HG03095 (cell line): Measurements from ENCODE around the gene MAP1LC3C.
A peak's percentile ranks its signal among the peaks of the same experiment; 100 is the strongest.
"Not testable (repeated sequence)": the region's sequence is repeated elsewhere in the genome, so short reads cannot be mapped to it uniquely, and the experiment has no call there.

Experiments
- ATAC-seq: cut with Tn5 transposase; IDR thresholded peaks from one replicate; pipeline ENCODE4 v1.9.1; 2021; ENCODE audit warnings: moderate library complexity; ENCODE audit not compliant: unreplicated experiment

MAP1LC3C gene

DNA sequence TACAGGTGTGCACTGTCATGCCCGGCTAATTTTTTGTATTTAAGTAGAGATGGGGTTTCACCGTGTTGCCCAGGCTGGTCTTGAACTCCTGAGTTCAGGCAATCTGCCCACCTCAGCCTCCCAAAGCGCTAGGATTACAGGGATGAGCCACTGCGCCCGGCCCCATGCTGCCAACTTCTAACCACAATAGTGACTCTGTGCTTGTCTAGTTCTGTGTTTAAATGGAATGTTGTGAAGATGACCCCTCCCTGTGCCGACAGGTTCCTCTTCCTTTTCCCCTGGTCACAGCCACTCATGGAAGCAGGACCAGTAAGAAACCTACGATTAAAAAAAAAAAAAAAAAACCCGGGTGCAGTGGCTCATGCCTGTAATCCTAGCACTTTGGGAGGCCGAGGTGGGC, 4.7 kb downstream of the MAP1LC3C start:
- no peak for ATAC-seq

DNA sequence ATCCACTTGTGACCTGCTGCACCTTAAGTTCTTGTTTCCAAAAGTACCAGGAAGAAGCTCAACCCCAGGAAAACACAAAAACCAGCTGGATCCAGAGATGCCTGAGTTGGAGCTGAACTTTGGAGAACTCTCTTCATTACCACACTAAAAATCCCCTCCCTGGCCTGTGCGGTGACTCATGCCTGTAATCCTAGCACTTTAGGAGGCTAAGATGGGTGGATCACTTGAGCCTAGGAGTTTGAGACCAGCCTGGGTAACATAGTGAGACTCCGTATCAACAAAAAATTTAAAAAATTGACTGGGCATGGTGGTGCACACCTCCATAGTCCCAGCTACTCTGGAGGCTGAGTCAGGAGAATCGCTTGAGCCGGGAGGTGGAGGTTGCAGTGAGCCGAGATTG, 6.2 kb downstream of the MAP1LC3C start:
- no peak for ATAC-seq

DNA sequence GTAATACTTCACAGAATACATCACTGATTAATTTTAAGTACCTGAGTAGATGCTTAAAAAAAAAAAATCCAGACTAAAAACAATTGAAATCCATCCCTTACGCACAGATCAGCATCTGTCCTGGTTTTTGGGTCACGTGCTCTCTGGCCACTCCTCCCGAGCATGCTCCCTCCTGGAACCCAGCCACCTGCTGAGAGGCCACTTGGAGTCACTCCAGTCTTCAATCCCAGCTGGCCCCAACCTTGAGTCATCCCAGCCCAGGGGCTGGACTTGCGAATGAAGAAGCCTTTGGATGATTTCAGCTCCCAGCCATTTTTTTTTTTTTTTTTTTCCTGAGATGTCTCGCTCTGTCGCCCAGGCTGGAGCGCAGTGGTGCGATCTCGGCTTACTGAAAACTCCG, 8.9 kb downstream of the MAP1LC3C start:
- no peak for ATAC-seq

DNA sequence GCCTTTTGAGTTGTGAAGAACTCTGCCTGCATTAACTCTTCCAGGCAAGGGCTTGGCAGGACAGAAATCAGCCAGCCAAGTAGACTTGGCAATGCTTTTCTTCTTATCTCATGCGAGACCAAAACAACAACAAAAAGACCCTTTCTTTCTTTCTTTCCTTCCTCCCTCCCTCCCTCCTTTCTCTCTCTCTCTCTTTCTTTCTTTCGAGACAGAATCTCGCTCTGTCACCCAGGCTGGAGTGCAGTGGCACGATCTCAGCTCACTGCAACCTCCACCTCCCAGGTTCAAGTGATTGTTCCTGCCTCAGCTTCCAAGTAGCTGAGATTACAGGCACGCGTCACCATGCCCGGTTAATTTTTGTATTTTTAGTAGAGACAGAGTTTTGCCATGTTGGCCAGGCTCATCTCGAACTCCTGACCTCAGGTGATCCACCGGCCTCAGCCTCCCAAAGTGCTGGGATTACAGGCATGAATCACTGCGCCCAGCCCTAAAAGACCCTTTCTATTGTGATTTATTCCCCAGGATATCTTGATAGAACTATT, 10.4 kb downstream of the MAP1LC3C start:
- not testable (repeated sequence) for ATAC-seq

DNA sequence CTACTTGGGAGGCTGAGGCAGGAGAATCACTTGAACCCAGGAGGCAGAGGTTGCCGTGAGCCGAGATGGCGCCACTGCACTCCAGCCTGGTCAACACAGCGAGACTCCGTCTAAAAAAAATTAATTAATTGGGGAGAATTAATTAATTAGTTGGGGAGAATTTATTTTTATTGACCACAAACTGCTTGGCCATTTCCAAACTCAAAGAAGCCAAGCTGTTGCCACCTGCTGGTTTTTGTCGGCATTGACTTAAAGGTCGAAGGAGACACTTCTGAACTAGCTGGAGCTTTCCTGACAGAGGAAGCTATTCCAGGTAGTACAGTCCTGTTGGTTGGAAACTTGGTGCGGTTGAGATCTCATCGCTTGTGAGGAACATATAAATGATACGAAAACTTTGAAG, 13.1 kb downstream of the MAP1LC3C start:
- peak; percentile 57 for ATAC-seq

DNA sequence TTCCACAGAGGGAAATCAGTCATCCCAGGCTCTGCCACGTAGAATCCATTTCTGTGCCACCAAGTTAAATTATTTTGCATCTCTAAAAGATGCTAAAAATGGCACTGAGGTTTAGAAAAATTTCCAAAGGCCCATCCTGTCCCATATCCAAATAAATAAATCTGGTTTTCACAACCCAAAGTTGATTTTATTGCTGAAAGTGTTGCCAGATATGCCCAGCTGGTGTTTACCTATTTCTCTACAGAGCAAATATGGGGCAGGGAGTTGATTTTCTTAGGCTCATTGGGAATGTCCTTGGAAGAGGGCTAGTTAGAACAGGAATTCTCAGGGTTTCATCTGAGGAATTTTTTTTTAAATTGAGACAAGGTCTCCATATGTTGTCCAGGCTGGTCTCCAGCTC, 19.0 kb downstream of the MAP1LC3C start:
- ATAC-seq = no peak

DNA sequence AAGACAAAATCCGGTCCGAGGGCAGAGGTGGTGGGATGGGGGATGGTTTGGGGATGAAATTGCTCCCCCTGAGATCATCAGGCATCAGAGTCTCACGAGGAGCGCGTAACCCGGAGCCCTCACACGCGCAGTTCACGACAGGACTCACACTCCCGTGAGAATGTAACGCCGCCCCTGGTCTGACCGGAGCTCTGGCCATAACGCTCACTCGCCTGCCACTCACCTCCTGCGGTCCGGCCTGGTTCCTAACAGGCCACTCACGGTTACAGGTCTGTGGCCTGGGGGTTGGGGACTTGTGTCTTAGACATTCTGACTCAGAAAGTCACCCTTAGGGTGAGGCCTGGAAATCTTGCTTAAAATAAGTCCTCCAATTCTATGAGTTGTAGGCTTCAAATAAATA, 19.8 kb downstream of the MAP1LC3C start:
- no peak for ATAC-seq

DNA sequence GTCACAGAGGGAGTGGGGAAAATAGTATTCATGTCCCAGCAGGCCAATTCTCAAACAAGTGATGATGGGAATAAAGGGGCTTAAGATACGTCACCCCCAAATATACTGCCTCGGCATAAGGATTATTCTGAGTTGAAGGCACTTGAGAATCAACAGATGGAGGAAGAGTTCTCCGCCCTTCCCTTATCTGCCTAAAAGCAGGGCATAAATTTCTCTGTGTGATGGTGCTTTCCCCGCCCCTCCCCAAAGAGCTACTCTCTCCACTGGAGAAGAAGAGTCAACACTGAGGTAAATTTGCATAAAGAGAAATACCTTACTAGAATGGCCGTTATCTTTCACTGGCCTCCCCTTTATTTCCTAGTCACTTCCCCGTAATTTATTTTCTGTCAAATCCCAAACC, 22.7 kb downstream of the MAP1LC3C start:
- ATAC-seq = no peak

DNA sequence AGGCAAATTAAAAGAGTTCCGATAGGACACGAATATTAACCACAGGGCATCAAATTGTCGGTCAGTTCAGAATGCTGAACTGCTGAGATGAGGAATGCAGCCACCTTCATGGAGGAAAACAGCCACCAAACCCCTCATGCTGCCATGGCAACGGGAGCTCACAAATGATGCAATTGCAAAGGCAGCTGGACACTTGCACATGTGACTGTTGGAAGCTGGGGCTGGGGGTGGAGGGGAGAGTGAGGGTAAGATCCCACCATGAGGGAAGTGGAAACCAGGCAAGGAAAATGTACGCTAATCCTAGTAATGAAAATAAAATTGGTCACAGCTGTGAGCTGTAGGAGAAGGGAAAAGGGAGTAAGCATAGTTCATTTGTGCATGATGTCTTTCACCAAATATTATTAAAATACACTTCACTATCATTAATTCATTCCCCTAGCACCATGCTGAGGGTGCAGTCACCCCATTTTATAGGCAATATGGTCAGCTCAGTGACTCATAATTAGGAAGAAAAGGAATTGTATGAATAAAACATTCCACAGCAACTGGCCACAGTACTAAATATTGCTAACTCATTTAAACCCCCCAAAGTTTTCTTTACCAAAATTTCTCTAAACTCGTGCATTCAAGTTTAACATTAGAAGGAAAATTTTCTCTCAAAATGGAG, 26.1 kb downstream of the MAP1LC3C start:
- ATAC-seq = no peak

DNA sequence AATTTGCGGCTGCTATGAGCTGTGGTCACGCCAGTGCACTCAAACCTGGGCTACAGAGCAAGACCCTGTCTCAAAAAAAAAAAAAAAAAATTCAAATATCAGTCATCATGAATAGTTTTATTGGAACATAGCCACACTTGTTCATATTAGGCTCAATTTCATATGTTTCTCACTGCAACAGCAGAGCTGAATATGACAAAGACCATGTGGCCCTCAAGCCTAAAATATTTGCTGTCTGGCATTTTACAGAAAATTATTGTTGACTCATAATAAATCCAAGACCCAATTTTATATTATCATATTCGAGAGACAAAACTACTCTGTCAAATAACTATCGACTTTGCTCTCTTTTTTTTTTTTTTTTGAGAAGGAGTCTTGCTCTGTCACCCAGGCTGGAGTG, 30.3 kb downstream of the MAP1LC3C start:
- no peak for ATAC-seq

DNA sequence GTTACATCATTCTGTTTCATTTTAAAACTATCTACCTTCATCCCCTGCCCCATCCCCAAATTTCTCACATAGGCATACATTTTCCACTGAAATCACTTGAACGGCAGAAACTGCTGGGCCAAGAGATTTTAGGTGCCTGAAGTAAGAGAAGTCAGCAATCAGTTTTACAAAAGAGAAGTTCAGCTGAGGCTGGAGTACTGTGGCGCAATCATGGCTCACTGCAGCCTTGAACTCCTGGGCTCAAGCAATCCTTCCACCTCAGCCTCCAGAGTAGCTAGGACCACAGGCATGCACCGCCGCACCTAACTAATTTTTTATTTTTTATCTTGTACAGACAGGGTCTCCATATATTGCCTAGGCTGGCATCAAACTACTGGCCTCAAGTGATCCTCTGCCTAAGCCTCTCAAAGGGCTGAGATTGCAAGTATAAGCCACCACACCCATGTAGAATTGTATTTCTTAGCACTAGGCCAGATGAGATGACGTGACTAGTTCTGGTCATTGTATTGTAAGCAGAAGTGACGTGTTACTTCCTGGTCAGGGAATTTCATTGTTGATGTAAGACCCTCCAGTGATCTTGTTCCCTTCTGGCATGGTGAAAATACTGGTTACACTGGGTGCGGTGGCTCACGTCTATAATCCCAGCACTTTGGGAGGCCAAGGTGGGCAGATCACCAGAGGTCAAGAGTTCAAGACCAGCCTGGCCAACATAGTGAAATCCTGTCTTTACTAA, 34.2 kb downstream of the MAP1LC3C start:
- no peak for ATAC-seq

DNA sequence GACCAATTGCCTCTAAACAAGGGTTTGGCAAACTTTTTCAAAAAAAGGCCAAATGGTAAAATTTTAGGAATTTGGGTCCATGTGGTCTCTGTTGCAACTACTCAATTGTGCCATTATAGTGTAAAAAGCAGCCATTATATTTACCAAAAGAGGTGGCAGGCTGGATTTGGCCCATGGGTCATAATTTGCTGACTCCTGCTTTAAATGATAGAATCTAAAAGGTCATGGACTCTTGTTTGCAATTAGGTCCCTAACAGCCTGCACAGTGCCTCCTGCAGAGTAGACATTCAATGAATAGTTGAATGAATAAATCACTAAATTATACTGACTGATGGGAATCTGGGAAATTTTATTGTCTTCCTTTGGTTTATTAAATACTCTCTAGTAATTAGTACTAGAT, 35.2 kb downstream of the MAP1LC3C start:
- ATAC-seq = no peak

DNA sequence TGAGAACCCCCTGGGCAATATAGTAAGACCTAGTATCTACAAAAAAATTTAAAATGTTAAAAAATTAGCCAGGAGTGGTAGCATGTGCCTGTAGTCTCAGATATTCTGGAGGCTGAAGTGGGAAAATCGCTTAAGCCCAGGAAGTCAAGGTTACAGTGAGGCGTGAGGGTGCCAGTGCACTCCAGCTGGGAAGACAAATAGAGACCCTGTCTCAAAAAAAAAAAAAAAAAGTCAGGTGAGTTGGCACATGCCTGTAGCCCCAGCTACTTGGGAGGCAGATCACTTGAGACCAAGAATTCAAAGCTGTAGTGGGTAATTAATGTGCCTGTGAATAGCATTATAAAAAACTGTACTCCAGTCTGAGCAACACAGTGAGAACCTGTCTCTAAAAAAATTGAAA, 36.7 kb downstream of the MAP1LC3C start:
- ATAC-seq = no peak

DNA sequence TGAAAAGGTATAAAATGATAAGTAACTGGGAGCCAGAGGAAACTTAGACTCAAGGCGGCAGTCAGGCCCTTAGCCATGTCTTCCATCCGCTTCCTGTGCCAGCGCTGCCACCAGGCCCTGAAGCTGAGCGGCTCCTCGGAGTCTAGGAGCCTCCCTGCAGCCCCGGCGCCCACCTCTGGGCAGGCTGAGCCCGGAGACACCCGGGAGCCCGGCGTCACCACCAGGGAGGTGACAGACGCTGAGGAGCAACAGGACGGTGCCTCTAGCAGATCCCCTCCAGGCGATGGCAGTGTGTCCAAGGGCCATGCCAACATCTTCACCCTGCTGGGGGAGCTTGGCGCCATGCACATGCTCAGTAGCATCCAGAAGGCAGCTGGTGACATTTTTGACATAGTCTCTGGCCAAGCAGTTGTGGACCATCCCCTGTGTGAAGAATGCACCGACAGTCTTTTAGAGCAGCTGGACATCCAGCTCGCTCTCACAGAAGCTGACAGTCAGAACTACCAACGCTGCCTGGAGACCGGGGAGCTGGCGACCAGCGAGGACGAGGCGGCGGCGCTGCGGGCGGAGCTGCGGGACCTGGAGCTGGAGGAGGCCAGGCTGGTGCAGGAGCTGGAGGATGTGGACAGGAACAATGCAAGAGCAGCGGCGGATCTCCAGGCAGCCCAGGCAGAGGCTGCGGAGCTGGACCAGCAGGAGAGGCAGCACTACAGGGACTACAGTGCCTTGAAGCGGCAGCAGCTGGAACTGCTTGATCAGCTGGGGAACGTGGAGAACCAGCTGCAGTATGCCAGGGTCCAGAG, 41.0 kb downstream of the MAP1LC3C start, which contains the start of gene BECN2:
BECN2 (plus strand) TSS at position 76 of the 803 bp plus-strand sequence; CDS start at position 76, 0 bp downstream.
- no peak for ATAC-seq

DNA sequence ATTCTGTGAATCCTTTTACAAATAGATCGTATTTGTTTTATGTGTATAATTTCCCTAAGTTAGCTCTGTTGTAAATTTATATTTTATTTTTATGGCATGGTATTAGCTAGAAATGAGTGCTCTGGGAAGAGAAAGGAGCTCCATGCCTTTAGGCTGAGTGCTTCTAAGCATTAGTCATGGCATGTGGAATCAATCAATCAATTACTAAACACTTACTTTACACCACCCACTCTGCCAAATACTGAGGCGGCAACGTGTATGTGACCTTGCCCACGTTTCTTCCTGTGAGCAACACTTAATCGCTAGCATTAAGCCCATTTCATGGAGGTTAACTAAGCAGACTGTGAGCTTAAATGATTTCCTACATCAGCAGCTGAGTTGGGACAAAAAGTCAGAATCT, 48.5 kb downstream of the MAP1LC3C start:
- ATAC-seq = no peak

DNA sequence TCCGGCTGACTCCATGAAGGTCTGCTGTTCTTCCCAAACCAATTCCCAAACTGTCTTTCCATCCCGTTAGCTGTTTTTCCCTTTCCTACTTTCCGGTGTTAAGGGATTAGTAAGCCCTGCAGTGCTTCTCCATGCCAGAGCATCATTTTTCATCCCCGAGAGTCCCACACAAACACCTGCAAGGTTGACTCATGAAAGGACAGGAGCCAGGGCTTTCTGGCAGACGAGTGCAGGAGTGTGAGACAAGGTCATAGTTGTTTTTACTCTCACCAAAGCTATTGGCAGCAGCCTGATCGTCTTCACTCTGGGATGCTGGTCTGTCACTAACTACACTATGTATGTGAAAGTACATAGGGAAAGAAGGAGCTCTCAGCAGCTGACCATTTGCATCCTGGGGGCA, 51.5 kb downstream of the MAP1LC3C start:
- ATAC-seq = no peak
